GM18907 (cell line): ENCODE data around the gene PPRC1.

Experiments
- ATAC-seq: cut with Tn5 transposase; IDR thresholded peaks from one replicate; pipeline ENCODE4 v1.9.1; 2021; ENCODE audit warnings: mild to moderate bottlenecking, moderate library complexity; ENCODE audit not compliant: unreplicated experiment

The PPRC1 gene

DNA sequence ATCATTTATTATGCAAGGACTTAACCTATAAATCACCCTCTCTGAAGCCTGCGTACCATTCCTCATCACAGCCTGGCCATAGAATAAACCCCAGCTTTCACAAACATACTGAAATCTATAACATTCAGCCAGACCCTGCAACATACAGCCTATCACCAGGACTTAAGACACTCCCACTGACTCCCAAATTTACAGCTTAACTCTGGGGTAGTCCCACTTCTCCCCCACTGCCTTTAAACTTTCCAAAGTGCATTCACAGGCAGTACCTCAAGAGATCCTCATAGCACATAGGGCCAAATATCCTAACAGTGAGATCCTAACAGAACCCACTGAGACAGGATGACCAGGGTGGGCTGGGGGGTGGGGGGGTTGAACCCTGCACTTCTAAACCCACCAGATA, 16.2 kb upstream of the PPRC1 start:
- no peak for ATAC-seq

DNA sequence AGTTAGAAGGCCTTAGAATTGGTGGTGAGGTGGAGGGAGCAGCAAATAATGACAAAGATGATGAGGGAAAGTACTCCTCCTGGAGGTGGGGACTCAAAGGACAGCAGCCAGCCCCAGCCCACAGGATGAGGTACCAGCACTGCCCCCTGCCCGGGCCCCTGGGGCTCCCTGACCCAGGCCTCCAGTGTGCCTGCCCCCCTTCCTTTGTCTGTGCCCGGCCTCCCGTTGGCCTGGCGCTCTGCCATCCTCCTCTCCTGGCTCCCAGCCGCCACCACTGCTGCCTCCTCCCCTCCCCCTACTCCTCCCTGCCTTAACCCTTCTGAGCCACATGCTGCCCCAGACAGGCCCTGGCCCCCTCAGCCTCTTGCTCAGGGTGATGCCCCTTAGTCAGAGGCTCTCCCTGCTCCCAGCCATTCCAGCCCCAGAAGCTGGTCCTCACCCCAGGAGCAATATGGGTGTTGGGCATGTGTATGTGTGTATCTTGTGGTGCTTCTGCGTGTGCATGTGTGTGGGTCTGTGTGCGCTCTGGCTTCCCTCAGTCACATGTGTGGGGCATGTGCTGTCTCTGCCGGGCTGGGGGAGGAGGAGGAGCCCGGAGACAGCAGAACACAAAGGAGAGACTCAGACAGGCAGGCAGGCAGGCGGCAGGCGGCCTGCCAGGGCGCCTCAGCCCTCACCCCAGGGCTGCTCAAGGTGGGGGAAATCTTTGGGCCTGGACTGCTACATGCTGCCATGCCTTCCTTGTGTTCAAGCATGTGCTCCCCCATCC, 15.3 kb upstream of the PPRC1 start:
- no peak for ATAC-seq

DNA sequence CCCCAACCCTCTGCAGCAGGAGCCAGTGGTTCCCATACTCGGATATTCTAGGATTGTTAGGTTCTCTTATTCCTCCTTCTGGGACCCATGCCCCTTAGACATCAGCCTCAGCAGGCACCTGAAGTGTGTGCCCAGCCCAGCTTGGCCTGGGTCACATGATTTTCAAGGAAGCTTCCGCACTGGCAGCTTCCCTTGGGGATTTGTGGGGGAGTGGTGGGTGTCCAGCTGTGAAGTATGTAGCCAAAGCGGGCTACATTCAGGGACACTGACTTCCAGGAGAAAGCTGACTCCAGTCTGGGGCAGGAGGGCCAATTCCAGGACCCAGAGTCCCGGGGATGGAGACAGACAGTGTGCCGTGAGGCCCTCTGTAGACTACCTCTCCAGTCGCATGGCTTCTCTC, 14.0 kb upstream of the PPRC1 start:
- no peak for ATAC-seq

DNA sequence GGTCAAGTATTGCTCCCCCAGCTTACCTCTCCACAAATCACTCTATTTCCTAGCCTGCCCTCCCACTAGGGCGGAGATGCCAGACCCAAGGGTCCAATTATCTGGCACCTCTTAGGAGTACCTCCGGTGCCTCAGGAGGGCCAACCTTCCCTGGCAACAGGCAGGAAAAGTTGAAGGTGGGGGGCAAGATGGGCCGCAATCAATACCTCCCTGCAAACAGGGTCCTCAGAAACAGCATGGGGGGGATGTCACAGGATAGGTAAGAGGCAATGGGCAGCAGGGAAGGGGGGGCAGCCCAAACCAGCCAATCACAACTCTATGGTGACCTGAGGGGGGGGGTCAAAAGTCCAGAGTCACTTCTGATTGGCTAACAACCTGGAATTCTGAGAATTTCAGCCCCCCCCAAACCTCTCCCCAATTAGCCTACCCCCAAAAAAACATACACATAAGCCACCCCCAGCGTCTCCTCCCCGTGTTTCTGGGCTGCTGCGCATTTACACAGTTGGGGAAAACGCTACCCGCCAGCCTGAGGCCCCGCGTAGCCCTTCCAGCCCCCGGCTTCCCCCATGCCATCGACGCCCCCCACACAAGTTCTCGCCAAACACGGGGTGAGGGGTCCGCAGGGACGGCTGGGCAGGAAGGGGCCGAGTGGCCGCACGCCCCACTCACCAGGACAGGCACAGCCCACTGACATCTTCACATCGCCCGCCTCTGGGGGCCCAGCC, 13.3 kb upstream of the PPRC1 start:
- ATAC-seq, result no peak

DNA sequence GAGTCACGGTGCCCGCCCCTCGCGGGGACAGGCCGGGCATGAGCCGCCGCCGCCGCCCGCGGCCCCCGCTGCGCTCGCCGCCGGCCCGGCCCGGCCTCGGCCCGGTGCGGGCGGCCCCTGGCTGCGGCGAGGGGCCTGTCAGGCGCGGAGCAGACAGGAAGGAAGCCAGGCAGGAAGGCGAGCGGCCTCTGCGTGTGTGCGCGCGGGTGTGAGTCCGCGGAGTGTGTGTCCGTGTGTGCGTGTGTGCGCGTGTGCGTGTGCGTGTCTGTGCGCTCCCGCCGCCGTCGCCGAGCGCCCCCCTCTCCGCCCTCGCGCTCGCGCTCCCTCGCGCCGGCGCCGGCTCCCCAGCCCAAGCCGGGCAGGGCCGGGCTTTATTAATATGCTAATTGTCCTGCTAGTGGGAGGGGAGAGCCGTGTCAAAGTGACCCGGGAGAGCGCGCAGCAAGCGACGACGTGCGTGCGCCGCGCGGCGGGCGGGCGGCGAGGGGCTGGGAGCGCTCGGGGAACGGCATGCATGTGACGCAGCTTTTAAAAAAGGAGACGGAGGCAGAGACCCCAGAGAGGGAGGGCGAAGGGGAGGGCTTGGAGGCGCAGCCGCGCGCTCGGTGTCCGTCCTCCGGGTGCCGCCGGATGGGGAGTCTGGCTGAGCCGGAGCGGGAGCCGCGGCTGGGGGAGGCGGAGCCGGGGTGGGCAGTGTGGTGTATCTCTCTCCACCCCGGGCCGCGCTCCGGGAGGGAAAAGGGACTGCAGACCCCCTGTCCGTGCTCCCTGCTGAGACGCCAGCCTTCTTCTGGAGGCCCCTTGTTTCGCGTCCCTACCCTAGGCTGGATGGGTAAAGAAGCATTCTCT, 12.5 kb upstream of the PPRC1 start, which contains the start of gene LDB1:
TSS of gene LDB1 (minus strand) at position 227 of the 849 bp plus-strand sequence. CDS start 258 bp downstream, outside the sequence.
- peak; percentile 56 for ATAC-seq

DNA sequence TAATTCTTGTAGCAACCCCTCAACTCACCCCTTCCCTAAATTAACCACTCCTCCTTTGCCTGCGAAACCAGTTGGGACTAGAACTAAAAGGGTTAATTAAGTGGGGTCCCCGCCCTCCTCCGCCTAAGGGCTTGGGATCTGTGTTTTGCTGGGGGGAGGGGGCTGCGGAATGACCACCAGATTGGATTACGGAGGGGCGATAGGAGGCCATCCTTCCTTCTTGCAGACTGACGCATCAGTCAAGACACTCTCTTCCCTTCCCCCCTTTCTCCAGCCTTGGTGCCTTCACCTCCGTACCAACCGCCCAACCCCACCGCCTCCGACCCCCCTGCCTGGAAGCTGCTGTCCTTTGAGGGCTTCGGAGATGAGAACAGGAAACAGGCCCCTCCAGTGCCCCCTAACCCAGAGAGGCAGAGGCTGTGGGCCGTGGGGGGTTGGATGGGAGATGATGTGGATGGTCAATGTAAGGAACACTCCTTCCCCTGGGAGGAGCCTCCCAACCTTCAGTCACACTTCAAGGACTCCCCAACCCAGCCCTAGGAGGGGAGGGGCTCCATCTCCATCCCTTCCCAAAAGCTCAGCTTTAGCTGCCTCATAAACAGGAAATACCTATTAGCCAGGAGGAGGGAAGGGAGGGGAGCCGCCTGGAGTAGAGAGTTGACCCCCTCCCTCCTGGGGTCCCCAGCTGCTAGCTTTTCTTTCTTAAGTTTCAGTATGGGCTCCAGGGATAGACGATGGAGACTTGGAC, 11.7 kb upstream of the PPRC1 start:
- ATAC-seq, result no peak

DNA sequence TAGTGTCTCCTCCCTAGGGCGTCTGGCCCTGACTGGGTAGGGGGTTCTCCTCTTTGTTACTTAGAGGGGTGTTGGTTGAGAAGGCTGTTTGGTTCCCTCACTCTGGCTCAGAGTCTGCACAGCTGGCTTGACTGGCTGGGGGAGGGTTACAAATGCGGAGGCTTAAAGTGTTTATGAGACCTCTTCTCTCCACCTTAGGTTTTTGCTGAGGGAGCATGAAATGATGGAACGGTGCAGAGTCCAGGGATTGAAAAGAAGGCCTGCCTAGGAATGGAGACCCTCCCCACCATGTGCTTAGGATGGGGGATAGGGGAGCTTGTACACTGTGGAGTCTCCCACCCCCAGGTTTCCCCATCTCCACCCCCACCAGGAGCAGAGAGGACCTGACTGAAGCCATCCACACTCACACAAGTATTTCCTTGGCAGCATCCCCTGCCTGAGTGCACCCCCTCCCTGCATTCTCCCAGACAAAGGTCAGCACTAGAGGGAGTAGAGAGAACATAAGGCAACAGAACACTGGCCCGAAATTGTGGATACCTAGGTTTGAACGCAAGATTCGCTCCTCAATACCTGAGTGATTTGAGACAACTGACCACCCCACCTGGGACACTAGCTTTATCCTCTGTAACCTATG, 11.0 kb upstream of the PPRC1 start:
- no peak for ATAC-seq

DNA sequence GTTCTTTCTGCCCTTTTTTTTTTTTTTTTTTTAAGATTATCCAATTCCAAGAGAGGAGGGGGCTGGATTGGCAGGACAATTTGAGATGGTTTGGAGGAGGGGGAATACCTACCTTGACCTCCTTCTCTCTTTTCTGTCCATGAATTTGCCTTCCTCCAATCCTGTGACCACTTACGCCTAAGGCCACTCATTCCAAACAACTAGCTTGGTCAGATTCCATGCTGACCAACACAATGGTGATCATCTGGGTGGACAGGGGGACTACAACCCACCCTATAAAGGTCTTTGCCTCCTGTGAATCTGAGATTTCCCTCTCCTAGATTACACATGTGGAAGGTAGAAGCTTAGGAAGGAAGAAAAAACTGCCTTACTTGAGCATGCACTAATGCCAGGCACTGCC, 10.4 kb upstream of the PPRC1 start:
- ATAC-seq, result no peak

DNA sequence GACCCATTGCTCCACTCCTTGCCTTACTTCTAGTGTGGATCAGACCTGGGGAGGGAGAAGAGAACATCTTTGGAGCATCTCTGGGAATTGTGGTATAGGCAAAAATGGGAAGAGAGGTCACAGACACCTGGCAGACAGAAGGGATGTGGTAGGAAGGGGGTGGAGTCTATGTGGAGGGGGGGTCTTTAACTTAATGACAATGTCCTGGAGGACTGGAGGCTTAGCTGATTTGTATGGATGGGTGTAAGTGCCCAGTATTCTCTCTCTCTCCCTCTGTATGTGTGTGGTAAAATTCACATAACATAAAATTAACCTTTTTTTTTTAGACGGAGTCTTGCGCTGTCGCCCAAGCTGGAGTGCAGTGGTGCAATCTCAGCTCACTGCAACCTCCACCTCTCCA, 9.6 kb upstream of the PPRC1 start:
- no peak for ATAC-seq

DNA sequence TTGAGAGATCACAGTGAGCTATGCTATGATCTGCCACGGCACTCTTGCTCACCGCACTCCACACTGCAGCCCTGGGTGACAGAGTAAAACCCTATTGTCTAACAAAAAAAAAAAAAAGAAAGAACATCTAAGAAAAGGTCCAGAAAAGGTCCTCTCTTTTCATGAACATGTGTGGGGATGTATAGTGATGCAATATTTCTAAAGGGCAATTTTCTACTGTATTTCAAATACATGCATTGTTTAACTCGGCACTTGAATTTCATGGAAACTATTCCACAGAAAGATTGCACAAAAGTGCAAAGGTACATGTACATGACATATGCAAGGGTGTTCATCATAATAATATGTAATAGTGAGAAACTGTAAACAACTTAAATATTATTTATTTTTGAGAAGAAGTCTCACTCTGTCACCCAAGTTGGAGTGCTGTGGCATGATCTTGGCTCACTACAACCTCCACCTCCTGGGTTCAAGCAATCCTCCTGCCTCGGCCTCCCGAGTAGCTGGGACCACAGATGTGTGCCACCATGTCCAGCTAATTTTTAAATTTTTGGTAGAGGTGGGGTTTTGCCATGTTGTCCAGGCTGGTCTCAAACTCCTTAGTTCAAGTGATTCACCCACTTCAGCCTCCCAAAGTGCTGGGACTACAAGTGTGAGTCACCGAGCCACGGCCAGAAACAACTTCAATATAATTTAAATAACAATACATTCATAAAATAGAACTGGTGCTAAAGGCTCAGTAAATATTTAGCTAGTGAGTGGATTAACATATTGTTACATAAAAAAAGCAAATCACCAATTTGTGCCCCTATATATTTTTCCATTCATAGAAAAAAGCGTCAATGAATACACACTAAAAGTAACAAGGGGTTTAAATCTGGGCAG, 1.3 kb upstream of the PPRC1 start:
- no peak for ATAC-seq

DNA sequence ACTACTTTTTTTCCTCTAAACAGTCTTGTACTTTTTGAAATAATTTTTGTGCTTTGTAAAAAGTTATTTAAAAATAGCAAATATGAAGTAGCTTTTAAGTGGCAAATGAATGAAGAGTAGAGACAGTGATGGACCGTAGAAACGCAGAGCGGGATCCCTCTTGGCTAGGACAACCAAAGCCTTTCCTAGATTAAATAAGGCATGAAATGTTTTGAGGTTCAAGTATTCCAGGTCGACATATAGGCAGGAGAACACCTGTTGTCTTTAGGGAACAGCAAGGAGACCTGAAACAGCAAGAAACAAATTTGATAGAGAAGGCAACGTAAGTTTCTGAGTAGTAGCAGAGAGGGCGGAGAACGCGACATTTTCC, 662 bp upstream of the PPRC1 start:
- no peak for ATAC-seq

DNA sequence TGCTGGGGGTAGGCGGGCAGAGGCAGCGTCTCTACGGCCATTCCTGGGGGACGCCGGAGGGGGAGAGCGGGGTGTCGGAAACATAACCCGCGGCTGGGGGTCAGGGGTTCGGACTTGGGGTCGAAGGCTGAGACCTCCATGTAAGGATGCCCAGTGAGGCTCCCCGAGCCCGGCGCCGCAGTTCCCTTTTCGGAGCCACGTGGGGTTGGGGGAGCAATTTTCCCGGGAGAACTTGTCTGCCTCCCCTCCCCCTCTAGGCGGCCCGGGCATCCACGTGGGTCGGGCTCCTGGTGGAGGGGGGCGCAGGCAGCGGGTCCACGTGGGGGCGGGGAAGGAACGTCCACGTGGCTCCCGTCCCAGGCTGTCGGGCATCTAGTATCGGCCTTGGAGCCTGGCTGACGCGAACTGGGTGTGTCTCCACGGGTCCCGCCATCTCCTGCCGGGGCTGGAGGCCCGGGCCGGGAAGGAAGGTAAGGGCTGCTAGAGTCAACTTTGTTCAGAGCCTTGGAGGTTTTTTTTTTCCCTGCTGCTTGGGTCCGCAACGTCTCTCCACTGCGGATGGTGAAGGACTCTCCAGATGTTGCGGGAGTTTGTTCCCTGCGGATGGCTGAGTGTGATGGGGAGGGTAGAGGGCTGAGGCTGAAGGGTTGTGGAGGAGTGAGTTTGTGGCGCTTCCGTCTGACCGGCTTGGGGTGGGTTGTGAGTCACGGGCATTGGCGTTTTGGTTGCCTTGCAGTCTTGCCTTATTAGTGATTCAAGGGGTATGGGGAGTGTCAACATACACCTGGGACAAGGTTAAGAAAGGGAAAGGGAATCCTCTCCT, 744 bp downstream of the PPRC1 start:
- ATAC-seq, result peak; percentile 15

DNA sequence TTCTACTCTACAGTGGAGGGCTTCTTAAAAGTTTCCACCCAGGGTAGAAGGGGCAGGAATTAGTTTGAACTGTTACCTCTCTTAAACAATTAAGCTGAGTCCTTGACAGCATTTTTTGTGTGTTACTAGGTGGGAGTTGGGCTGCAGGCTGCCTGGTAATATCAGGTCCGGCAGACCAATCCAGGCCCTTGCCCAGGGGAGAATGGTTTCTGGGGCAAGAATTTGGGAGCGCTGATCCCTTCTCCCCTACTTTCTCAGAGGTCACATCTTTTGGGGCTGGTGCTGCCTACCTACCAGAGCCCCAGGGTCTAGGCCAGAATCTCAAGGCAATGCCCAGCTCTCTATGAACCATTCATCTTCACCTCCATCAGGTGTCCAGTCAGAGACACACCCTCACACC, 1.6 kb downstream of the PPRC1 start:
- no peak for ATAC-seq

DNA sequence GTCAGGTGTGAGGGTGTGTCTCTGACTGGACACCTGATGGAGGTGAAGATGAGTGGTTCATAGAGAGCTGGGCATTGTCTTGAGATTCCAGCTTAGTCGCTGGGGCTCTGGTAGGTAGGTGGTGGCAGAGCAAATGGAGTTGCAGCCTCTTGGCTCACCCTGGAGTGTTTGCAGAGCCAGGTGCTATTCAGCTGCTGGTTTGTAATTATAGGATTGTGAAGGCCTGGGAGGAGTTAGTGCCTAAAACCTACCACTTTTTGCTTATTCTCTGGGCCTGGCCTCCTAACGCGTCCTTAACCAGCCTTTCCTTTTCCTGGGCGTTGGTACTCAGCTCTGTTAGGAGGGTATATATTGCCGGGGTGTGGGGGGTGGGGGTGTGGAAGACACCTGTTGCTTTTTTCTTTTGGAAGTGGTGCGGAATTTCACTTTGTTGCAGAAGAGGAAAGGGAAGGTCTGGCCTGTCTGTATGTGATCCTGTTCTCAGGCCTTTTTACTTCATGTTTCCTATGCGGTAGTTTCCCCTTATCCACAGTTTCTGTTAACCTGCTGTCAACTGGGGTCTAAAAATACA, 3.2 kb downstream of the PPRC1 start:
- no peak for ATAC-seq

DNA sequence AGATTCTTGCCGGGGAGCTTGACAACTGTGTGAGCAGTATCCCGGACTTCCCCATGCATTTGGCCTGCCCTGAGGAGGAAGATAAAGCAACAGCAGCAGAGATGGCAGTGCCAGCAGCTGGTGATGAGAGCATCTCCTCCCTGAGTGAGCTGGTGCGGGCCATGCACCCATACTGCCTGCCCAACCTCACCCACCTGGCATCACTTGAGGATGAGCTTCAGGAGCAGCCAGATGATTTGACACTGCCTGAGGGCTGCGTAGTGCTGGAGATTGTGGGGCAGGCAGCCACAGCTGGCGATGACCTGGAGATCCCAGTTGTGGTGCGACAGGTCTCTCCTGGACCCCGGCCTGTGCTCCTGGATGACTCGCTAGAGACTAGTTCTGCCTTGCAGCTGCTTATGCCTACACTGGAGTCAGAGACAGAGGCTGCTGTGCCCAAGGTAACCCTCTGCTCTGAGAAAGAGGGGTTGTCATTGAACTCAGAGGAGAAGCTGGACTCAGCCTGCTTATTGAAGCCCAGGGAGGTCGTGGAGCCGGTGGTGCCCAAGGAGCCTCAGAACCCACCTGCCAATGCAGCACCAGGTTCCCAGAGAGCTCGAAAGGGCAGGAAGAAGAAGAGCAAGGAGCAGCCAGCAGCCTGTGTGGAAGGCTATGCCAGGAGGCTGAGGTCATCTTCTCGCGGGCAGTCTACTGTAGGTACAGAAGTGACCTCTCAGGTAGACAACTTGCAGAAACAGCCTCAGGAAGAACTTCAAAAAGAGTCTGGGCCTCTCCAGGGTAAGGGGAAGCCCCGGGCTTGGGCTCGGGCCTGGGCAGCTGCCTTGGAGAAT, 6.7 kb downstream of the PPRC1 start:
- no peak for ATAC-seq

DNA sequence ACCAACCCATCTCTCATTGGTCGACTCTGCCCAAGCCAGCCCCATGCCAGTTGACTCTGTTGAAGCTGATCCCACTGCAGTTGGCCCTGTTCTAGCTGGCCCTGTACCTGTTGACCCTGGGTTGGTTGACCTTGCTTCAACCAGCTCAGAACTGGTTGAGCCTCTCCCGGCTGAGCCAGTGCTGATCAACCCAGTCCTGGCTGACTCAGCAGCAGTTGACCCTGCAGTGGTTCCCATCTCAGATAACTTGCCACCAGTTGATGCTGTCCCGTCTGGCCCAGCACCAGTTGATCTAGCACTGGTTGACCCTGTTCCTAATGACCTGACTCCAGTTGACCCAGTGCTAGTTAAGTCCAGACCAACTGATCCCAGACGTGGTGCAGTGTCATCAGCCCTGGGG, 7.4 kb downstream of the PPRC1 start:
- no peak for ATAC-seq

DNA sequence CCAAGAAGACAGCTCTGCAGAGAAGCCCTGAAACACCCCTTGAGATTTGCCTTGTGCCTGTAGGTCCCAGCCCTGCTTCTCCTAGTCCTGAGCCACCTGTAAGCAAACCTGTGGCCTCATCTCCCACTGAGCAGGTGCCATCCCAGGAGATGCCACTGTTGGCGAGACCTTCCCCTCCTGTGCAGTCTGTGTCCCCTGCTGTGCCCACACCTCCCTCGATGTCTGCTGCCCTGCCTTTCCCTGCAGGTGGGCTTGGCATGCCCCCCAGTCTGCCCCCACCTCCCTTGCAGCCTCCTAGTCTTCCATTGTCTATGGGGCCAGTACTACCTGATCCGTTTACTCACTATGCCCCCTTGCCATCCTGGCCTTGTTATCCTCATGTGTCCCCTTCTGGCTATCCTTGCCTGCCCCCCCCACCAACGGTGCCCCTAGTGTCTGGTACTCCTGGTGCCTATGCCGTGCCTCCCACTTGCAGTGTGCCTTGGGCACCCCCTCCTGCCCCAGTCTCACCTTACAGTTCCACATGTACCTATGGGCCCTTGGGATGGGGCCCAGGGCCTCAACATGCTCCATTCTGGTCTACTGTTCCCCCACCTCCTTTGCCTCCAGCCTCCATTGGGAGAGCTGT, 8.2 kb downstream of the PPRC1 start:
- ATAC-seq, result no peak
